Subcutaneous abdominal adipose tissue (tissue), 5 donors: ENCODE data around the gene SIT1.

Experiments
- H3K27ac ChIP-seq: one replicate; pipeline ENCODE4 v1.7.0; 2013; ENCODE audit warnings: low read depth, mild to moderate bottlenecking, inconsistent platforms, low read length, moderate library complexity
- H3K27me3 ChIP-seq, 5 donors: one replicate each; pipeline ENCODE4 v1.7.0; 2013; ENCODE audit warnings: low read length in 5 of 5, inconsistent platforms in 1 of 5; ENCODE audit not compliant: control insufficient read depth in 5 of 5, insufficient read depth in 4 of 5
- H3K36me3 ChIP-seq, 5 donors: one replicate each; pipeline ENCODE4 v1.7.0; 2013; ENCODE audit warnings: low read length in 5 of 5; ENCODE audit not compliant: control insufficient read depth in 5 of 5, insufficient read depth in 5 of 5
- H3K4me1 ChIP-seq, 5 donors: one replicate each; pipeline ENCODE4 v1.7.0; 2013; ENCODE audit warnings: low read length in 5 of 5, mild to moderate bottlenecking in 3 of 5, moderate library complexity in 1 of 5; ENCODE audit not compliant: control insufficient read depth in 5 of 5, insufficient read depth in 5 of 5
- H3K4me3 ChIP-seq, 5 donors: one replicate each; pipeline ENCODE4 v1.7.0; 2013; ENCODE audit warnings: low read length in 5 of 5, low read depth in 1 of 5
- H3K9ac ChIP-seq, 5 donors: one replicate each; pipeline ENCODE4 v1.7.0; 2013; ENCODE audit warnings: low read length in 5 of 5, mild to moderate bottlenecking in 4 of 5, moderate library complexity in 3 of 5
- H3K9me3 ChIP-seq, 5 donors: one replicate each; pipeline ENCODE4 v1.7.0; 2013; ENCODE audit warnings: low read length in 5 of 5; ENCODE audit not compliant: control insufficient read depth in 5 of 5
- donor health status: healthy.
- donor health status: healthy.
- donor health status: healthy.
- donor health status: healthy.
- donor health status: healthy.

SIT1 gene

DNA sequence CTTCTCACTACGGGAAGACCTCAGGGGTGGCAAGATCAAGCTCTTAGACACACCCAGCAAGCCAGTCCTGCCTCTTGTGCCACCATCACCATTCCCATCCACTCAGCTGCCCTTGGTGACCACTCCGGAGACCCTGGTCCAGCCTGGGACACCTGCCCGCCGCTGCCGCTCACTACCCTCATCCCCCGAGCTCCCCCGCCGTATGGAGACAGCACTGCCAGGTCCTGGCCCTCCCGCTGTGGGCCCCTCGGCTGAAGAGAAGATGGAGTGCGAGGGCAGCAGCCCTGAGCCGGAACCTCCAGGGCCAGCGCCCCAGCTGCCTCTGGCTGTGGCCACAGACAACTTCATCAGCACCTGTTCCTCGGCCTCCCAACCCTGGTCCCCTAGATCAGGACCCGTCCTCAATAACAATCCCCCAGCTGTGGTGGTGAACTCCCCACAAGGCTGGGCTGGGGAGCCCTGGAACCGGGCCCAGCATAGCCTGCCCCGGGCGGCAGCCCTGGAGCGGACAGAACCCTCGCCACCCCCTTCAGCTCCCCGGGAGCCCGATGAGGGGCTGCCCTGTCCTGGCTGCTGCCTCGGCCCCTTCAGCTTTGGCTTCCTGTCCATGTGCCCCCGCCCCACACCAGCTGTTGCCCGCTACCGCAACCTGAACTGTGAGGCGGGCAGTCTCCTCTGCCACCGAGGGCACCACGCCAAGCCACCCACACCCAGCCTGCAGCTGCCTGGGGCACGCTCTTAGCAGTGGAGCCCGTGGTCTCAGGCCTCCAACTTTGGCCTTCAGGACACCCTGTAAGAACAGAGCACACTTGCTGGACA, 41.5 kb downstream of the SIT1 start:
- H3K36me3 ChIP-seq: peaks cover 0 to 36% (median 29%) of the 10 kb centered on the region in 5 donors
- peak overlapping the region in 1 of 5 donors; percentile 3 for H3K9ac ChIP-seq
- peak overlapping the region; percentile 41 for H3K27ac ChIP-seq
- no peaks in the 10 kb centered on the region for H3K9me3 ChIP-seq
- H3K4me1 ChIP-seq: peaks cover 2 to 50% (median 34%) of the 10 kb centered on the region in 5 donors
- no peak overlapping the region for H3K4me3 ChIP-seq
- H3K27me3 ChIP-seq: no peaks in the 10 kb centered on the region

DNA sequence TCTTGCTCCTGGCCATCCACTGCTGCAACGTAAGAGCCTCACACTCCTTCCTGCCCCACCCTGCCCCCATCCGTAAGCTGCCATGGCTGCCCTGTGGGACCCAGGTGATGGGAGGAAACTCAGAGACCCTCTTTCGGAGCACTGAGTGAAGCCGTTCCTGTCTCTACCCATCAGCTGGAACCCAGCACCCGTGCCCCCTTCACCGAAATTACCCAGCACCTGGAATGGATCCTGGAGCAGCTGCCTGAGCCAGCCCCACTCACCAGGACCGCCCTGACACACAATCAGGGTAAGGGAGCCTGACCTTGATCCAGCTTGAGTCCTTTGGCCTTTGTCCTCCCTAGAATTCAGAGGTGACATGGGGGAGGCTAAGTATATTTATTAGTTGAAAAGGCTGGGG, 42.5 kb downstream of the SIT1 start:
- Histone ChIP-seq H3K27me3 (no peaks in the 10 kb centered on the region), H3K36me3 (peaks cover 0 to 36% (median 29%) of the 10 kb centered on the region in 5 donors), H3K4me1 (peaks cover 7 to 56% (median 40%) of the 10 kb centered on the region in 5 donors), H3K27ac (no peak overlapping the region), H3K9me3 (no peaks in the 10 kb centered on the region), H3K4me3 (no peak overlapping the region), H3K9ac (peak overlapping the region in 1 of 5 donors; percentile 5)

DNA sequence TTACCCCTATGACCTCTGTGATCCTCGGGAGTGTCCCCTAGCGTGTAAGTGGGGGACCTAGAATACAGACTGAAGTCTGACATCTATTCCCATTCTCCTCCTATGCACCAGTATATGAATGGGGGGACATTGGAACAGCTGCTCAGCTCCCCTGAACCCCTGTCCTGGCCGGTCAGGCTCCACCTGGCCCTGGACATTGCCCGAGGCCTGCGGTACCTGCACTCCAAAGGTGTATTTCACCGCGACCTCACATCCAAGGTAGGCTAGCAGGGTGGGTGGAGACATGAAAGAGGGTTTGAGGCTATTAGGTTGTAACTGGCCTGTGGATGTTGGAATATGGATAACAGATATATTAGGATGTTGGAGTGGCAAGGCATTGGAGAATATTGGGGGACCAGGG, 44.0 kb downstream of the SIT1 start:
- Histone ChIP-seq H3K4me1 (peaks cover 9 to 62% (median 47%) of the 10 kb centered on the region in 5 donors), H3K9ac (peak overlapping the region in 3 of 5 donors; percentile 42 to 86 (median 63)), H3K4me3 (peak overlapping the region in 4 of 5 donors; percentile 15 to 72 (median 45)), H3K9me3 (no peaks in the 10 kb centered on the region), H3K27ac (peak overlapping the region; percentile 65), H3K36me3 (peaks cover 0 to 36% (median 29%) of the 10 kb centered on the region in 5 donors), H3K27me3 (no peaks in the 10 kb centered on the region)

DNA sequence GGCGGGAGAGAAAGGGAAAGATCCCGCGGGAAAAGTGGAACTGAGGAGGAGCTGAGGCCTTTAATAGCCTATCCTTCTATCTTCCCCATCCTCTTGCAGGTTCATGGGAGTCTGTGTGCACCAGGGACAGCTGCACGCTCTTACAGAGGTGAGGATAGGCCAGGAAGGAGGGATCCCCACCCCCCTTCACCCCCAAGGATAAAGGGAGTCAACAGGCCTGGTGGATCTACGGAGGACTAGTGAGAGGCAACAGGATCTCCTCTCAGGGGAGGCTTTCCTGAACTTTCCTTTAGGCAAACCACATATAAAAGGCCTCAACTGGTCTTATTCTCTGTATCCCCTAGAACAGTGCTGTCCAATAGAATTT, 44.6 kb downstream of the SIT1 start:
- no peaks in the 10 kb centered on the region for H3K27me3 ChIP-seq
- peak overlapping the region; percentile 65 for H3K27ac ChIP-seq
- peaks cover 0 to 36% (median 29%) of the 10 kb centered on the region in 5 donors for H3K36me3 ChIP-seq
- H3K4me3 ChIP-seq: peak overlapping the region; percentile 58 to 79 (median 69)
- H3K4me1 ChIP-seq: peaks cover 9 to 62% (median 47%) of the 10 kb centered on the region in 5 donors
- peak overlapping the region; percentile 52 to 93 (median 86) for H3K9ac ChIP-seq
- no peaks in the 10 kb centered on the region for H3K9me3 ChIP-seq

GRCh38 chr9:35605351-35606137, 45.2 kb downstream of the SIT1 start:
- Histone ChIP-seq H3K27me3 (no peaks in the 10 kb centered on the region), H3K9me3 (no peaks in the 10 kb centered on the region), H3K36me3 (peaks cover 0 to 36% (median 29%) of the 10 kb centered on the region in 5 donors), H3K4me1 (peaks cover 9 to 63% (median 49%) of the 10 kb centered on the region in 5 donors), H3K9ac (peak overlapping the region; percentile 52 to 93 (median 86)), H3K4me3 (peak overlapping the region; percentile 58 to 79 (median 69)), H3K27ac (peak overlapping the region; percentile 65)

DNA sequence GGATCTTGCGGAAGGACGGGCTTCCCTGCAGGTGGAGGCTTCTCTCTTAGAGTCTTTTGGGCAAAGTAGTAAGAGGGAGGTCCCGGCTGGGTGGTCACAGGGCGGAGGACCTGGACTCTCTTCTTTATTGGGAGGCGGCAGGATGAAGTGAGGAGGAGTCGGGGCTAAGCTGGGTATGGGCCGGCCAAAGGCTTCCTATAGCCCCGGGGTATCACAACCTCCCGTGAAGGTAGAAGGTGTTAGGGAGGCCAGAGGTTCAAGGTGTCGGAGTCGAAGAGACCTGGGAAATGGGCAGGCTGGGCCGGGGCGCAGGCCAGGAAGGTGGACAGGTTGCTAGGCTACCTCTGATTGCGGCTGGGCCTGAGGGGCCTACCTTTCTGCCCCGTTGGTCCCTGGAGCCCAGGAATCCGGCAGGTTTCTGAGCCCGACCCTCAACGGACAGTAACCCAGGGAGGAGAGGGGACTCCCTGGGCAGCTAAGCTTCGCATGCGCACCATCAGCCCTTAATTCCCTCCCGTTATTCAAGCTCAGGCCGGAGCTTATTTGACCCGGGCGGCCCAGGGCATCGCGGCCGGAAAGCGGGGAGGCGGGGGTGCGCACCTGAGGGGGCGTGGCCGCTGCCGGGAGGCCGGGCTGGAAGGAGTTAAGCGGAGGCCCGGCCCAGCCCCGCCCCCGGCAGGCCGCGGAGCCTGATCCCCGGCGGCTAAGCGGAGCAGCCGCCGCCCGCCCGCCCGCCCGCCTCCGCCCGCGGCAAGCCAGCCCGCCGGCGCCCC, 46.0 kb downstream of the SIT1 start, which contains the start of gene TESK1:
TESK1 (plus strand) TSS at position 685 of the 773 bp plus-strand sequence. CDS start 358 bp downstream, outside the sequence.
- Histone ChIP-seq H3K36me3 (peaks cover 0 to 30% (median 28%) of the 10 kb centered on the region in 5 donors), H3K9me3 (no peaks in the 10 kb centered on the region), H3K27ac (peak within 1 kb of the TSS; percentile 95), H3K4me1 (peaks cover 9 to 65% (median 53%) of the 10 kb centered on the region in 5 donors), H3K27me3 (no peaks in the 10 kb centered on the region), H3K4me3 (peak within 1 kb of the TSS; percentile 64 to 98 (median 87)), H3K9ac (peak within 1 kb of the TSS; percentile 63 to 93 (median 87))

GRCh38 chr9:35603986-35604577, 46.6 kb downstream of the SIT1 start:
- H3K27ac ChIP-seq: peak overlapping the region; percentile 95
- no peaks in the 10 kb centered on the region for H3K27me3 ChIP-seq
- peak overlapping the region; percentile 64 to 98 (median 87) for H3K4me3 ChIP-seq
- peak overlapping the region; percentile 72 to 89 (median 81) for H3K9ac ChIP-seq
- H3K4me1 ChIP-seq: peaks cover 9 to 65% (median 54%) of the 10 kb centered on the region in 5 donors
- peaks cover 0 to 24% (median 21%) of the 10 kb centered on the region in 5 donors for H3K36me3 ChIP-seq
- H3K9me3 ChIP-seq: no peaks in the 10 kb centered on the region

DNA sequence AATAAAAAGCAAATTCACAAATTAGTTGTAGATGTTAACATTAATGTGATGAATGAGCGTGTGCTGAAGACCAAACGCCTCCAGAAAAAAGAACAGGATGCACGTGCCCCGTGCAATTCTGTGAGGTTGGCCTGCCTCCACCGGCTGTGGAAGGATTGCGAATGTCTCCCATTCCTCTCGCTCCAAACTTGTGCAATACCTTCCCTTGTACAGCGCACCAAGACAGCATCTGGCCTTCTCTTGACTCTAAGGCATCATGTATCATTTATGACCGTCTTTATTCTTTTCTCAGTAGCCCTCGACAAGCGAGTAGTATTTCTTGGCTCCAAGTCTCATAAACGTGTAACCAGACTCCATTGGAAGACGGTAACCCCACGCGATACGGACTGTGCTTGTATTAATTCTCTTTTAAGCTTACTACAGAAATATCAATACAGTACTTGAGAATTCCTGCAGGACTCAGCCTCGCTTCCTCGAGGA, 47.2 kb downstream of the SIT1 start:
- Histone ChIP-seq H3K27me3 (no peaks in the 10 kb centered on the region), H3K4me3 (peak overlapping the region; percentile 54 to 81 (median 66)), H3K36me3 (peaks cover 0 to 18% (median 16%) of the 10 kb centered on the region in 5 donors), H3K4me1 (peaks cover 9 to 66% (median 59%) of the 10 kb centered on the region in 5 donors), H3K9me3 (no peaks in the 10 kb centered on the region), H3K27ac (peak overlapping the region; percentile 95), H3K9ac (peak overlapping the region; percentile 6 to 76 (median 62))
